Hepatocyte (in vitro differentiated cells): ENCODE results near the gene CDRT4.

Source experiments
- CTCF ChIP-seq: fragments of 200-600 bp; sonication (generic); IDR thresholded peaks from 2 replicates; pipeline ENCODE4 v1.5.1; 2016; ENCODE audit warnings: antibody characterized with exemption, mild to moderate bottlenecking; ENCODE audit not compliant: poor library complexity
- EZH2 ChIP-seq: fragments of 200-600 bp; sonication (generic); IDR thresholded peaks from 2 replicates; pipeline ENCODE4 v1.6.1; 2016; ENCODE audit warnings: antibody characterized with exemption, mild to moderate bottlenecking, borderline replicate concordance
- EZH2phosphoT487 ChIP-seq: fragments of 200-600 bp; sonication (generic); IDR thresholded peaks from one replicate; pipeline ENCODE4 v1.6.1; 2018; ENCODE audit warnings: antibody characterized with exemption, mild to moderate bottlenecking, low read depth, moderate library complexity; ENCODE audit not compliant: unreplicated experiment, severe bottlenecking

GRCh38 chr17:15399443-15399842 is 68.0 kb downstream of the CDRT4 start:
- no peak for TF ChIP-seq CTCF
- no peak for TF ChIP-seq EZH2
- TF ChIP-seq EZH2phosphoT487 = no peak
